ENCODE measurements around the gene DIDO1.

Gene DIDO1

GRCh38 chr20:62831361-62831788 lies 94.9 kb downstream of the DIDO1 start:
- TF ChIP-seq, protein P1, sequence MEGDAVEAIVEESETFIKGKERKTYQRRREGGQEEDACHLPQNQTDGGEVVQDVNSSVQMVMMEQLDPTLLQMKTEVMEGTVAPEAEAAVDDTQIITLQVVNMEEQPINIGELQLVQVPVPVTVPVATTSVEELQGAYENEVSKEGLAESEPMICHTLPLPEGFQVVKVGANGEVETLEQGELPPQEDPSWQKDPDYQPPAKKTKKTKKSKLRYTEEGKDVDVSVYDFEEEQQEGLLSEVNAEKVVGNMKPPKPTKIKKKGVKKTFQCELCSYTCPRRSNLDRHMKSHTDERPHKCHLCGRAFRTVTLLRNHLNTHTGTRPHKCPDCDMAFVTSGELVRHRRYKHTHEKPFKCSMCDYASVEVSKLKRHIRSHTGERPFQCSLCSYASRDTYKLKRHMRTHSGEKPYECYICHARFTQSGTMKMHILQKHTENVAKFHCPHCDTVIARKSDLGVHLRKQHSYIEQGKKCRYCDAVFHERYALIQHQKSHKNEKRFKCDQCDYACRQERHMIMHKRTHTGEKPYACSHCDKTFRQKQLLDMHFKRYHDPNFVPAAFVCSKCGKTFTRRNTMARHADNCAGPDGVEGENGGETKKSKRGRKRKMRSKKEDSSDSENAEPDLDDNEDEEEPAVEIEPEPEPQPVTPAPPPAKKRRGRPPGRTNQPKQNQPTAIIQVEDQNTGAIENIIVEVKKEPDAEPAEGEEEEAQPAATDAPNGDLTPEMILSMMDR (IDR thresholded peaks at IDR 0.05; ENCODE audit: low read length) = no peak
- no peak for TF ChIP-seq EZH2phosphoT487 (IDR thresholded peaks at IDR 0.05; ENCODE audit: low read length)
- no peak for TF ChIP-seq EZH2 (optimal IDR thresholded peaks at IDR 0.05; ENCODE audit: low read depth, low read length)
- Histone ChIP-seq H3K79me2 (ENCODE audit: low read length) (no peaks in the 10 kb centered on the region), H3K9me3 (replicated peaks; ENCODE audit: insufficient read depth, low read length) (no peaks in the 10 kb centered on the region), H2AFZ (ENCODE audit: low read length) (no peak overlapping the region), H3K27me3 (replicated peaks; ENCODE audit: insufficient read depth, low read length) (peaks cover 62% of the 10 kb centered on the region), H3K36me3 (replicated peaks; ENCODE audit: insufficient read depth, low read length) (no peaks in the 10 kb centered on the region), H3K9ac (ENCODE audit: low read length) (no peak overlapping the region), H3K27ac (ENCODE audit: low read length) (no peak overlapping the region), H3F3A (ENCODE audit: insufficient read depth, low read length) (peaks cover 13% of the 10 kb centered on the region), H3K4me3 (ENCODE audit: low read length) (no peak overlapping the region), H3K4me1 (ENCODE audit: low read length) (peaks cover 10% of the 10 kb centered on the region), H3K9me2 (replicated peaks; ENCODE audit: insufficient read depth, low read length) (no peaks in the 10 kb centered on the region), H3K4me2 (ENCODE audit: low read depth, low read length) (no peak overlapping the region), H4K20me1 (ENCODE audit: insufficient read depth, low read length) (no peaks in the 10 kb centered on the region)
- no peak for DNase-seq

DNA sequence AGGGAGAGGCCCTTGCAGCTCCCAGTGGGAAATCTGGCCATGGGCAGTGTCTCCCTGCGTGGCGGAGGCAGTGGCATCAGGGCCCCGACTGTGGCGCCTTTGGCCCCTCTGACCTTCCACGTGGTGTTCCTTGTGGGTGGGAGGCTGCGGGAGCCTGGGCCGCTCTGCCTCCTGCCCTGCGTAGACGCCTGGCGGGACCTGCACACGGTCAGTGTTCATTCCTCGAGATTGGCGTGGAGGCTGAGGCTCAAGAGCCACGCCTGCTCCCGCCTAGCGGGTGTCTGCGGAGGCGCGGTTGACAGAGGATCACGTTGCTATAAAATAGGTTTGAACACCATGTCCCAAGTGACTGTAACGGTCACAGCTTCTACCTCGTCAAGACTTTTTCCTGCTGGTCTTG lies 95.5 kb downstream of the DIDO1 start:
- H3K9ac ChIP-seq (ENCODE audit: low read length) = no peak overlapping the region
- no peak overlapping the region for H2AFZ ChIP-seq (ENCODE audit: low read length)
- DNase-seq = no peak

GRCh38 chr20:62830251-62830650 lies 96.1 kb downstream of the DIDO1 start:
- TF ChIP-seq EZH2phosphoT487 (IDR thresholded peaks at IDR 0.05; ENCODE audit: low read length) (no peak), EZH2 (optimal IDR thresholded peaks at IDR 0.05; ENCODE audit: low read depth, low read length) (no peak)
- TF ChIP-seq, protein P1 (IDR thresholded peaks at IDR 0.05; ENCODE audit: low read length) = no peak
- H3K9me3 ChIP-seq (replicated peaks; ENCODE audit: insufficient read depth, low read length) = no peaks in the 10 kb centered on the region
- no peaks in the 10 kb centered on the region for H3K79me2 ChIP-seq (ENCODE audit: low read length)
- H3K4me1 ChIP-seq (ENCODE audit: low read length) = peaks cover 10% of the 10 kb centered on the region
- no peak overlapping the region for H2AFZ ChIP-seq (ENCODE audit: low read length)
- no peak overlapping the region for H3K4me3 ChIP-seq (ENCODE audit: low read length)
- no peaks in the 10 kb centered on the region for H4K20me1 ChIP-seq (ENCODE audit: insufficient read depth, low read length)
- no peaks in the 10 kb centered on the region for H3K9me2 ChIP-seq (replicated peaks; ENCODE audit: insufficient read depth, low read length)
- no peak overlapping the region for H3K27ac ChIP-seq (ENCODE audit: low read length)
- no peak overlapping the region for H3K4me2 ChIP-seq (ENCODE audit: low read depth, low read length)
- peaks cover 57% of the 10 kb centered on the region for H3K27me3 ChIP-seq (replicated peaks; ENCODE audit: insufficient read depth, low read length)
- peaks cover 13% of the 10 kb centered on the region for H3F3A ChIP-seq (ENCODE audit: insufficient read depth, low read length)
- no peak for DNase-seq
- no peak overlapping the region for H3K9ac ChIP-seq (ENCODE audit: low read length)
- H3K36me3 ChIP-seq (replicated peaks; ENCODE audit: insufficient read depth, low read length) = no peaks in the 10 kb centered on the region

More for the DNA sequence above, 95.5 kb downstream of the DIDO1 start:
- Histone ChIP-seq H4K20me1 (ENCODE audit: insufficient read depth, low read length) (no peaks in the 10 kb centered on the region), H3K4me3 (ENCODE audit: low read length) (no peak overlapping the region), H3K27ac (ENCODE audit: low read length) (no peak overlapping the region), H3K36me3 (replicated peaks; ENCODE audit: insufficient read depth, low read length) (no peaks in the 10 kb centered on the region), H3K4me1 (ENCODE audit: low read length) (peaks cover 10% of the 10 kb centered on the region), H3F3A (ENCODE audit: insufficient read depth, low read length) (peaks cover 13% of the 10 kb centered on the region), H3K9me3 (replicated peaks; ENCODE audit: insufficient read depth, low read length) (no peaks in the 10 kb centered on the region), H3K27me3 (replicated peaks; ENCODE audit: insufficient read depth, low read length) (peaks cover 60% of the 10 kb centered on the region), H3K9me2 (replicated peaks; ENCODE audit: insufficient read depth, low read length) (no peaks in the 10 kb centered on the region), H3K4me2 (ENCODE audit: low read depth, low read length) (no peak overlapping the region), H3K79me2 (ENCODE audit: low read length) (no peaks in the 10 kb centered on the region)
- TF ChIP-seq, protein P1 (IDR thresholded peaks at IDR 0.05; ENCODE audit: low read length) = no peak
- TF ChIP-seq EZH2phosphoT487 (IDR thresholded peaks at IDR 0.05; ENCODE audit: low read length) (no peak), EZH2 (optimal IDR thresholded peaks at IDR 0.05; ENCODE audit: low read depth, low read length) (no peak)
